GM10266 (cell line): ENCODE data around the gene COG5.

Source experiments
- DNase-seq: peaks from one replicate; pipeline ENCODE4 v3.0.0; 2012; ENCODE audit errors: extremely low spot score
- CTCF ChIP-seq: IDR thresholded peaks from 2 replicates; pipeline ENCODE4 v1.5.1; 2012; ENCODE audit warnings: mild to moderate bottlenecking, low read depth; ENCODE audit not compliant: control insufficient read depth, insufficient read depth; ENCODE audit errors: missing control alignments

Gene COG5

GRCh38 chr7:107494884-107495283 is 68.8 kb downstream of the COG5 start:
- no peak for TF ChIP-seq CTCF
- DNase-seq, result no peak

DNA sequence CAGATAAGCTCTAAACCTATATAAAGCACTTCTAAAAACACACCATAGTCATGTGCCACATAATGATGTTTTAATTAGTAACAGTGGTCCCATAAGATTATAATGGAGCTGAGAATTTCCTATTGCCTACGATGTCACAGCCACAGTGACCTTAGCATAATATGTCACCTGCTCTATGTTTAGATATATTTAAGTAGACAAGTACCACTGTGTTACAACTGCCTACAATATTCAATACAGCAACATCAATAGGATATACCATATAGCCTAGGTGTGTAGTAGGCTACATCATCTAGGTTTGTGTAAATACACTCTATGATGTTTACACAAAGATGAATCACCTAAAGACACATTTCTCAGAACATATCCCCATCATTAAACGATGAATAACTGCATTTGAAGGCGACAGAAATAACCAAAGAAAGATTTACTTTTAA is 69.4 kb downstream of the COG5 start:
- DNase-seq, result no peak
- TF ChIP-seq CTCF, result no peak

- no peak for TF ChIP-seq CTCF
- DNase-seq, result no peak
Measured at GRCh38 chr7:107492875-107493274, 70.8 kb downstream of the COG5 start.

DNA sequence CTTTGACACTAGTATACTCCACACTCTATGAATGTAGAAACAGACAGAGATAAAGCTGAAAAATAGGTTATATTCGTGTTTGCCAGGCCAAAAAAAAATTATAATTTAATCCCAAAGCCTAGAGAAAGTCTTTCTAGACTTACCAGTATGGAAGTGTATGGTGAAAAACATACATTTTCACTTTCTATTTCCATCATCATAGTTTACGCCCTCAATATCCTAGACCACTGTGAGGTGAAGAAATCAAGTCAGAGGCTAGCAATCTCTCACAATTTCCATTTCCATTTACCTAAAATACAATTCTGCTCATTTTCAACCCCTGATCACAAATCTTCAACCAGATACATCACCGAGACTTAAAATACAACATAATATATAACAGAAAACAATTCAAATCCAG is 77.7 kb downstream of the COG5 start:
- no peak for TF ChIP-seq CTCF
- DNase-seq, result no peak

DNA sequence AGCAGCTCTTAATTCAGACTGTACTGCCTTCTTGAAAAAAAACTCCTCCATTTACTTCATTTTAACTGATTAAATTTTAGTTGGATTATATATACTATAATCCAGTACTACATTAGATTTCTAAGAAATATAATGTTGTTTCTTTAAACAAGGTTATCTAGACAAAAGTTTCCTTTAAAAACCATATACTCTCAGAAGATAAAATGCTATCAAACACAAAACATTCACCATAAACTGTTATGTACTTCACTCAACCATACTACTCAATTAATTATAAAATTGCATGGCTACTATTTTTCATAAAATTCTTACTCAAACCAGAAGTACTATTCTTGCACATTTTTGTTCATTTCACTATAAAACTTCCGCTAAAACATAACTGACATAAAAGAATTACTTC is 81.1 kb downstream of the COG5 start:
- no peak for TF ChIP-seq CTCF
- DNase-seq, result no peak

DNA sequence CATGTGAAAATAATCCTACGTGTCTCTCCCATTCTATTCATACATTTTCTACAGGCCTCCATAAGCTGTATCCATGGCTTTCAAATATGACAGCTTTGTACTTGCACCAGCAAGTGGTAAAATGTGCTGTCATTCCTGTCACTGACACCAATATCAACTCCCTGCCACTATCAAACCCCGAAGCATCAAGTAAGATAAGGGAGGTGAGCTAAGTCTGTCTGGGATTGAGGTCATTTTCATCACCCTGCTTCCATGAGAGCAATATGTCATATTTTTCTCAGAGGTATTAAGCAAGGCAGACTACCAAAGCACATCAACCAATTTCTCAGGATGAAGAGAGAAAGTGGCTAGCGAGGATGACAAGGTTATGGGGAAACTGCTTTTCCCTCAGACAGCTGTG is 82.8 kb downstream of the COG5 start:
- DNase-seq, result no peak
- TF ChIP-seq CTCF, result no peak

DNA sequence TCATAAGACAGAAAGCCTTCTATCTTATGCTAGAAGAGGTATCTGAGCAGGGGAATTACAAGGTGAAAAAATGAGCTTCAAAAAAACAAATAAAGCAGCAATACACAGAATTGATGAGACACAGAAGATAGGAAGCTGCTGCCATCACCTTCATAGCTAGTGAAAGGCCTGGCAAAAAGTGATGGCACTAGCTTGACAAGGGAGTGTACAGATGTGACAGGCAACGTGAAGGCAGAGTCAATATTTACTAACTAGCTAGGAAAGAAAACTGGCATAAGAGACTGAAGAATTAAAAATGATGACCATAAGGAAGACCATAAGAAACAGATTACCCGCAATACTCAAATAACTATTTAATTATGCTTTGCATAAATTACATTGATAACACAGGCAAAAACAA is 84.4 kb downstream of the COG5 start:
- no peak for TF ChIP-seq CTCF
- DNase-seq, result no peak
